ENCODE results near the gene LTV1.

Gene LTV1

DNA sequence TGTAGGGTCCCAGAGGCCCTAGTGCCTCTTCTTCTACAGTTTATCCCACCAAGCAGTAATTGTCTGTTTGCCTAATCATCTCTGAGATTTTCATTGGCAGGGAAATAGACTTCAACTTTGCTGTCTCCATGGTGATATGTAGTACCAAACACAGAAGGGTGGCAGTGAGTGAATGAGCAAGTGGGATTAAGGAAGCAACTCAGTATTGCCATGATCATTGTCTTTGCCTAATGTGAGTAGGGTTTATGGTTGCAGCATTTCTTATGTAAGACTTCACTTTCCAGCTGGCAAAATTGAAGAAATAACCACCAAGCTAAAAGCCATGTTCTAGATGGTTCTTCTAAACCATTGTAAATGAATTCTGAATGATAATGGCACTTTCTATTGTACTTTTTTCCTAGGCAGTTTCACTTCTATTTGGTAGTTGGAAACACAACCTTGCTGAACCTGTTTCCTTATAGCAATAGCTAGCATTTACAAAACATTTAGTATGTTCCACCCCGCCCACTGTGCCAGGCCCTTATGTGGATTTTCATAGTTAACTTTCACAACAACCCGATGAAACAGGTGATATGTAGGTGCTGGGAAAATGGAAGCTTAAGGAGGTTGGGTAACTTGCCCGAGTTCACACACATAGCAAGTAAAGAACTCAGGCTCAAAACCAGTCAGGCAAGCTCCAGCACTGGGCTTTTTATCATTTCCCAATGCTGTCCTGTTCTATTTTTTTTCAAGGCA lies 53.2 kb downstream of the LTV1 start:
- DNase-seq = no peak

DNA sequence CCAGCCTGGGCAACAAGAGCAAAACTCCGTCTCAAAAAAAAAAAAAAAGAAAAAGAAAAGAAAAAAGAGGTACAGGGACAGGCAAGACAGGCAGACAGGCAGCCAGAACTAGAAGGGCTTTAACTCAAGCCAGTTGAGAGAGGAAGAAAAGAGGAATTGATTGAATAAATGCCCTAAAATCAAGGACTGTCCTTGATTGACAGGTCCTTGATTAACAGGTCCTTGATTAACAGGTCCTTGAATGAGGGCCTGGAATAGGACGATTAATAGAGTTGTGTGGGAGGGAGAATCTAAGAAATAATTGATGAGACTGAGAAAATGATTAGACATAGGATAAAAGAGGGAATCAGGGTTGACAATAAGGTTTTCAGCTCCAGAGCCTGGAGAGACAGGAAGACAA lies 57.2 kb downstream of the LTV1 start:
- no peak for DNase-seq

DNA sequence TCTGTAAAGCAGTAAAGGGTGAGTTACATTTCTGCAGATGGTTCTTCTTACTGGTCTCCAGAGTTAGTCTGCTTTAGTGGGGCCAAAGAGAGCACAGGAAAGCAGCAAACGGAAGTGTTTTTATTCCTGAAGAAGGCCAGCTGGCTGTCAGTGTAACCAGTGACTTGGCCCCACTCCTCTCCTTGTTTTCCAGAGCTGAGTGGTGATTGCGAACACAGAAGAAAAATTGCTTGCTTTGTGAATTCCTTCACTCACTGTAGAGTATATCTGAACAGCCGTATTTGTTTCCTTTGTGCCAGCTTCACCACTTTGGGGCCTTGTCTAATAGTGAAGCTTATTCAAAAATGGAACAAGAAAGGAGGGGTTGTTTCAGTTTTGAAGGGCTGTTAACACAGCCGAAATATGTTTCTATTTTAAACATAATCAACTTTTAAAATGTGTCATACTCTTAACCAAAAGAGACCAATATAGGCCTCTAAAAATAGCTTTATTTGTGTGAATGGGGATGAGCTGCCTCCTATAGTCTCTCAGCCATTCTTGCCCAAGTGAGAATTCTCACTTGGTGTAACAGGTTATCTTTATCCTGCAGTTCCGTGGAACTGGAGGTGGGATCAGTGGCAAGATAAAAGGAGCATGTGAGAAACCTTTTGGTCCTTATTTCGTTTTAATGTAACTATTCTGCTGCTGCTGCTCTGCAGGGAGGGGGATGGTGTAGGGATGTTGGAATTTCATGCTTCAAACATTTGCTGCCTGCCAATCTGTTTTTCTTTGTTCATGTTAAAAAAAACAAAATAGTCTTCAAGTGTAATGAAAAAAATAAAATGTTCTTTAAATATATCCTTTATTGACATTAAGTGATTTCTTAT lies 59.0 kb downstream of the LTV1 start:
- DNase-seq = no peak

DNA sequence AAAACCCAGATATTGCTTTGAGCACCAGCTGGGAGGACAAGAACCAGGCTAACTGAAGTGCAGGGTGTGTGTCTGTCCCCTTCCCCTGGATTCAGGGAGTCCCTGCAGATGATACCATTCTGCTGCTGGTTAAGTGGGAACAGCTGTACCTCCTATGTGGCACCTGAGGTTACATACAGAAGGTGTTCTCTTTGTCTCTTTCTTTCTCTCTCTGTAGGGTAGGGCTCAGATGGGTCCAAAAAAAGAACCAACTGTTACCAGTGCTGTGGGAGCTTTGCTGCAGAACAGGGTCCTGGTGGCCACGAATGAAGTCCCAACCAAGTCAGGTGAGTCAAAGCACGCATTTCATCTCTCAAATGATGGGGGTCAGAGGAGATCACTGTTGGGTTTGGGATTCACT lies 59.7 kb downstream of the LTV1 start:
- no peak for DNase-seq

DNA sequence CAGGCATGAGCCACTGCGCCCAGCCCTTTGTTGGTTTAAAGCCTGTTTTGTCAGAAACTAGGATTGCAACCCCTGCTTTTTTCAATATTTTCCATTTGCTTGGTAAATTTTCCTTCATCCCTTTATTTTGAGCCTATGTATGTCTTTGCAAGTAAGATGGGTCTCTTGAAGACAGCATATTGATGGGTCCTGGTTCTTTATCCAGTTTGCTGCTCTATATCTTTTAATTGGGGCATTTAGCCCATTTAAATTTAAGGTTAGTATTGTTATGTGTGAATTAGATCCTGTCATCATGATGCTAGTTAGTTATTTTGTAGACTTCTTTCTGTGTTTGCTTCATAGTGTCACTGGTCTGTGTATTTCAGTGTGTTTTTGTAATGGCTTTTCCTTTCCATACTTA lies 67.9 kb downstream of the LTV1 start:
- DNase-seq = no peak

DNA sequence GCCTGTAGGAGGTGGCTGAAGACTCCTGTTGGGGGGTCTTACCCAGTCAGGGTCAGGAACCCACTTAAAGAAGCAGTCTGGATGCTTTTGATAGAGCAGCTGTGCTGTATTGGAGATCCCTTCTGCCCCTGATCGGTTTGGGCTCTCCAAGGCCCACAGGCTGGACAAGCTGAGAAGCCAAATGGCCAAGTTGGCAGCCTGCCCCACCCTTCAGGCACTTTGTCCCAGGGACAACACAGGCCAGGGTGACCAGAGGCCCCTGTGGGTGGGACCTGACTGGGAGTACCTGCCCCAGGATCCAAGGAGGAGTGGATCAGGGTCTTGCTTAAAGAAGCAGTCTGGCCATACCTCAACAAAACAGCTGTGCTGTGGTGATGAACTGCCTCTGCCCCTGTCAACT lies 69.5 kb downstream of the LTV1 start:
- DNase-seq = no peak

All from CD4-positive, alpha-beta T cell treated with Interleukin-17A for 4 hours (primary cell).